CD4-positive, alpha-beta memory T cell (primary cell): Measurements from ENCODE around the gene ZNF688. TPM values are rescaled to one million over a fixed set of nuclear protein-coding genes. Genes with fewer than 3 reads are reported as not detected.
"Not testable (repeated sequence)": the region's sequence is repeated elsewhere in the genome, so short reads cannot be mapped to it uniquely, and the experiment has no call there.

Experiments used
- CTCF ChIA-PET: fragments of 350-600 bp; sonication (Branson Sonifier 250); formaldehyde crosslinking; loops from one replicate; lab custom pipeline; 2021; ENCODE audit warnings: inconsistent platforms; ENCODE audit not compliant: partially characterized antibody; lab: Charles Lee
- POLR2A ChIA-PET: fragments of 350-600 bp; sonication (Branson Sonifier 250); formaldehyde crosslinking; loops from one replicate; lab custom pipeline; 2021; ENCODE audit not compliant: partially characterized antibody; lab: Charles Lee
- DNase-seq, 5 donors: peaks; one replicate each; pipeline versions ENCODE4 v3.0.0 to v3.0.0-alpha.2; 2020 to 2022; ENCODE audit warnings: mixed read lengths in 1 of 5
- H3K27ac ChIP-seq: one replicate; pipeline ENCODE4 v1.7.0; 2013; ENCODE audit warnings: low read depth, low read length
- H3K27me3 ChIP-seq: 2 replicates; pipeline ENCODE4 v1.7.0; 2013; ENCODE audit warnings: mild to moderate bottlenecking, low read length, moderate library complexity; ENCODE audit not compliant: insufficient read depth
- H3K36me3 ChIP-seq: 2 replicates; pipeline ENCODE4 v1.7.0; 2013; ENCODE audit warnings: mild to moderate bottlenecking, low read length, moderate library complexity; ENCODE audit not compliant: insufficient read depth
- H3K4me1 ChIP-seq: 2 replicates; pipeline ENCODE4 v1.7.0; 2013; ENCODE audit warnings: mild to moderate bottlenecking, low read length, moderate library complexity; ENCODE audit not compliant: insufficient read depth
- H3K4me3 ChIP-seq, 2 donors: one replicate each; pipeline ENCODE4 v1.7.0; 2013; ENCODE audit warnings: low read length in 2 of 2, mild to moderate bottlenecking in 1 of 2
- H3K9me3 ChIP-seq, 2 donors: one replicate each; pipeline ENCODE4 v1.7.0; 2013; ENCODE audit warnings: low read length in 2 of 2, control low read depth in 1 of 2; ENCODE audit not compliant: control insufficient read depth in 1 of 2
- H3K27ac Mint-ChIP-seq, 7 donors: one replicate each; pipeline ENCODE4 v1.8.0; 2020 to 2021; ENCODE audit warnings: mixed read lengths in 7 of 7, mild to moderate bottlenecking in 6 of 7, inconsistent platforms in 3 of 7, moderate library complexity in 3 of 7
- H3K27me3 Mint-ChIP-seq, 2 donors: one replicate each; pipeline ENCODE4 v1.8.0; 2020 to 2021; ENCODE audit warnings: mixed read lengths in 2 of 2
- H3K36me3 Mint-ChIP-seq, 2 donors: one replicate each; pipeline ENCODE4 v1.8.0; 2020 to 2021; ENCODE audit warnings: mixed read lengths in 2 of 2, inconsistent platforms in 1 of 2, mild to moderate bottlenecking in 1 of 2
- H3K4me1 Mint-ChIP-seq, 4 donors: one replicate each; pipeline ENCODE4 v1.8.0; 2020 to 2021; ENCODE audit warnings: mixed read lengths in 4 of 4, mild to moderate bottlenecking in 1 of 4
- H3K4me3 Mint-ChIP-seq, 8 donors: one replicate each; pipeline ENCODE4 v1.8.0; 2020 to 2021; ENCODE audit warnings: mixed read lengths in 8 of 8, mild to moderate bottlenecking in 7 of 8, moderate library complexity in 6 of 8, inconsistent platforms in 3 of 8
- H3K9me3 Mint-ChIP-seq, 8 donors: one replicate each; pipeline ENCODE4 v1.8.0; 2020 to 2021; ENCODE audit warnings: mixed read lengths in 8 of 8, mild to moderate bottlenecking in 5 of 8, inconsistent platforms in 3 of 8, moderate library complexity in 1 of 8
- intact Hi-C: fragments of 100-400 bp; cut with micrococcal nuclease; formaldehyde crosslinking; loops from one replicate; pipeline ENCODE4 v1.15.1; 2023
- polyA plus RNA-seq, 2 donors: library from polyadenylated mRNA; unstranded; fragments of 300-500 nt; fragmentation: Illumina TruSeq; gene quantifications; one replicate each; pipeline ENCODE4 v1.2.3, GENCODE V29; 2021
- total RNA-seq, 2 experiments: library from RNA; stranded (reverse); gene quantifications; one replicate each; pipeline ENCODE4 v1.2.3, GENCODE V29; 2021

ZNF688 gene
- total and polyA plus RNA-seq, 4 experiments from 2014 or later, result 21.4 to 33.8 (median 27.2) TPM

DNA sequence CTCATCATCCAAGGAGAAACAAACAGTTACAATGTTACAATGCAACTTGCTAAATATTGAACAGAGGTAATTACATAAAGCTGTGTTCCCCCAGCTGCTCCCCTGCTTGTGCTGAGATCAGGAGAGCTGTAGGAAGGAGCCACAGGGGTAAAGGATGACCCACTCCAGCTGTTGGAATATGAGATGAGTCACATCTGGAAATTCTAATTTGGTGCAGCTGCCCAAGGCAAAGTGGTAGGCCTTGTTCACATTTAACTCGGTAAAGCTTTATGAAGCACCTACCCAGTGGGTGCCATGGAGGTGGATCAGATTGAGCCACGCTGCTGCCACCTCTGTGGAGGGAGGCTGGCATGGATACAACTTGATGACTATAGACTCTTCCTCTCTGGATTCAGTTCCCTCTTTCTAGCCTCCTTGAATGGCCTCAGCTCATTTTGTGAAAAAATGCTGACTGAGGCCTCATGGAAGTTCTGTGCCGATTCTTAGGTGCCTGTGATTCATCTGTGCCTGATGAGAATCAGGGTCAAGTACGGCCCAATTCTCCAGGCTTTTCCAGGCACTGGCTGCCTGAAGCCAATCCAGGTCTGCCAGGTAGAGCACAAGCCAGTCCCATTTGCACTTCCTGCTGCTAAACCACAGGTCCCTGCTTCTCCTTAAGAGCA is 31.2 kb upstream of the ZNF688 start:
- H3K27ac Mint-ChIP-seq, result peak overlapping the region in 3 of 7 donors; percentile 23 to 52 (median 42)
- H3K9me3 Mint-ChIP-seq, result no peaks in the 10 kb centered on the region
- Histone ChIP-seq H3K4me1 (peaks cover 3% of the 10 kb centered on the region), H3K36me3 (peaks cover 30% of the 10 kb centered on the region), H3K4me3 (no peak overlapping the region), H3K27me3 (no peaks in the 10 kb centered on the region), H3K9me3 (no peaks in the 10 kb centered on the region), H3K27ac (no peak overlapping the region)
- CTCF ChIA-PET, result interaction anchor here (1.1 to 5.3 kb wide), 6 partner anchors 9 to 68 kb away, joined by 3 to 22 read pairs (median 6); partner anchors contain the start of gene ZNF747
- POLR2A ChIA-PET, result interaction anchor here (1.4 to 2.1 kb wide), 2 partner anchors 44 to 67 kb away, joined by 3 to 5 read pairs; partner anchors contain the start of gene ZNF764
- H3K4me1 Mint-ChIP-seq, result peaks cover 2 to 9% (median 5%) of the 10 kb centered on the region in 4 donors
- no peak for DNase-seq
- H3K27me3 Mint-ChIP-seq, result no peaks in the 10 kb centered on the region
- intact Hi-C loops, result no loop called here
- H3K4me3 Mint-ChIP-seq, result no peak overlapping the region
- peaks cover 28 to 46% of the 10 kb centered on the region in 2 donors for H3K36me3 Mint-ChIP-seq

DNA sequence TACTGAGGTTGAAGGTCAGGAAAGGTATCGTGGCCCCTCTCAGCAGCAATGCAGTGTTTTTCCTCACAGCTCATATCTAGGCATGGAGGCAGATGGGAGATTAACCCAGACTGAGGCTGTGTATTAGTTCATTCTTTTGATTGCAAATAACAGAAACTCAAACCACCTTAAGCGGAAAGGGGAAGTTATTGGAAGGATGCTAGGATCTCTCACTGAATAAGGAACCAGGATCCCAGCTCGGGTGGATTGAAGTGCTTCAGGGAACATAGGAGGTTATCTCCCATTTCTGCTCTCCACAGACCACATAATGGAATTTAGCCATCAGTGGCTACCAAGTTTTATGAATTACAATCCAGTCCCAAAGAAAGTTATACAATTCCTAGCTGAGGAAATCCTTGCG is 30.5 kb upstream of the ZNF688 start:
- Mint-ChIP-seq H3K27me3 (no peaks in the 10 kb centered on the region), H3K9me3 (no peaks in the 10 kb centered on the region), H3K27ac (peak overlapping the region in 3 of 7 donors; percentile 0 to 72 (median 14)), H3K4me1 (peaks cover 0 to 5% (median 3%) of the 10 kb centered on the region in 4 donors), H3K4me3 (no peak overlapping the region), H3K36me3 (peaks cover 23 to 41% of the 10 kb centered on the region in 2 donors)
- Histone ChIP-seq H3K36me3 (peaks cover 30% of the 10 kb centered on the region), H3K4me3 (no peak overlapping the region), H3K27me3 (no peaks in the 10 kb centered on the region), H3K27ac (no peak overlapping the region), H3K4me1 (no peaks in the 10 kb centered on the region), H3K9me3 (no peaks in the 10 kb centered on the region)
- CTCF ChIA-PET, result interaction anchor here (1.5 to 5.3 kb wide), 5 partner anchors 14 to 36 kb away, joined by 3 to 22 read pairs (median 7); partner anchors contain the start of gene ZNF785
- intact Hi-C loops, result no loop called here
- DNase-seq, result no peak
- POLR2A ChIA-PET, result interaction anchor here (1.4 to 2.1 kb wide), 2 partner anchors 44 to 67 kb away, joined by 3 to 5 read pairs; partner anchors contain the start of gene ZNF764

DNA sequence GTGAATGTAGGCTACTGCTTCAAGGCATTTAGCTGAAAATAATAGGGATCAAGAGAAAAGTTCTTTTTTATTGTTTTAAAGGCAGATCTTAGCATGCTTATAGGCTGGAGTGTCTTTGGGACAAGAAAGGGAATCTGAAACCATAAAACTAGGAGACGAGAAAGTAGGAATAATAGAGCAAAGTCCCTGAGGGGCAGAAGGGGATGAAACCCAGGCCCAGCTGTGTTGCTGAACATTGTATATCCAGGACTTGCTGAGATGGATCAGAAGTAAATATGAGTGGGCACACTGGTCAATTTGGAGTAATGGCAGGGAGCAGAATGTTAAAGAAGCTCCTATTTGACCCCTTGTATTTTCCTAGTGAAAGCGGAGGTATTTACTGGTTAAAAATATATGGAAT is 29.4 kb upstream of the ZNF688 start:
- Mint-ChIP-seq H3K27ac (no peak overlapping the region), H3K4me3 (no peak overlapping the region), H3K36me3 (peaks cover 19 to 35% of the 10 kb centered on the region in 2 donors), H3K27me3 (no peaks in the 10 kb centered on the region), H3K4me1 (peaks cover 0 to 5% (median 3%) of the 10 kb centered on the region in 4 donors), H3K9me3 (no peaks in the 10 kb centered on the region)
- no peaks in the 10 kb centered on the region for H3K4me1 ChIP-seq
- ChIA-PET CTCF (interaction anchor here (1.0 to 5.3 kb wide), 9 partner anchors 8 to 171 kb away, joined by 3 to 34 read pairs (median 5); partner anchors contain the start of genes DCTPP1, ZNF689, ZNF747 and ZNF785), POLR2A (interaction anchor here (1.1 to 1.5 kb wide), 2 partner anchors 9 to 43 kb away, joined by 3 to 4 read pairs; partner anchors contain the start of genes ZNF689 and ZNF764)
- no peaks in the 10 kb centered on the region for H3K9me3 ChIP-seq
- H3K27ac ChIP-seq, result no peak overlapping the region
- intact Hi-C loops, result no loop called here
- no peak overlapping the region for H3K4me3 ChIP-seq
- H3K36me3 ChIP-seq, result peaks cover 25% of the 10 kb centered on the region
- H3K27me3 ChIP-seq, result no peaks in the 10 kb centered on the region
- no peak for DNase-seq

DNA sequence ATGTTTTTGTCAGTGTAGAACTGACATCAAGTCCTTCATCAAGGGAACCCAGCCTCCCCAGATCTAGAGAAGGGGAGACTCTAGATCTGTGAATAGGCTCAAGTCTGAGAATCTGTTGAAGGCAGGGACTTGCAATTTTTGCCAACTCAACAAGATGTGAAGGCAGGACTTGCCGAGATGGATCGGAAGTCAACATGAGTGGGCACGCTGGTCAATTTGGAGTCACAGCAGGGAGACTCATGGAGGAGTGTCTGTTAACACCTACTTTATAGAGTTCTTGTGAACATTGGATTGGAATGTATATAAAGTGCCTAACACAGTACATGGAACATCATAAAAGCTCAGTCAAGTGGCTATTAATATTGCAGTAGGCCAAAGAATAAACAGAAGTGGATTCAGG is 28.7 kb upstream of the ZNF688 start:
- ChIA-PET CTCF (interaction anchor here (0.9 to 5.3 kb wide), 10 partner anchors 9 to 170 kb away, joined by 3 to 34 read pairs (median 4); partner anchors contain the start of genes DCTPP1, ZNF689, ZNF747 and ZNF785), POLR2A (interaction anchor here (1.1 to 3.1 kb wide), 4 partner anchors 10 to 65 kb away, joined by 3 to 17 read pairs (median 4); partner anchors contain the start of genes ZNF689, ZNF747 and ZNF764)
- Mint-ChIP-seq H3K27ac (no peak overlapping the region), H3K27me3 (no peaks in the 10 kb centered on the region), H3K36me3 (peaks cover 16 to 32% of the 10 kb centered on the region in 2 donors), H3K4me3 (no peak overlapping the region), H3K9me3 (no peaks in the 10 kb centered on the region), H3K4me1 (peaks cover 0 to 5% (median 3%) of the 10 kb centered on the region in 4 donors)
- intact Hi-C loops, result no loop called here
- no peaks in the 10 kb centered on the region for H3K4me1 ChIP-seq
- H3K4me3 ChIP-seq, result no peak overlapping the region
- H3K36me3 ChIP-seq, result peaks cover 22% of the 10 kb centered on the region
- no peaks in the 10 kb centered on the region for H3K27me3 ChIP-seq
- DNase-seq, result no peak
- no peaks in the 10 kb centered on the region for H3K9me3 ChIP-seq
- H3K27ac ChIP-seq, result no peak overlapping the region

DNA sequence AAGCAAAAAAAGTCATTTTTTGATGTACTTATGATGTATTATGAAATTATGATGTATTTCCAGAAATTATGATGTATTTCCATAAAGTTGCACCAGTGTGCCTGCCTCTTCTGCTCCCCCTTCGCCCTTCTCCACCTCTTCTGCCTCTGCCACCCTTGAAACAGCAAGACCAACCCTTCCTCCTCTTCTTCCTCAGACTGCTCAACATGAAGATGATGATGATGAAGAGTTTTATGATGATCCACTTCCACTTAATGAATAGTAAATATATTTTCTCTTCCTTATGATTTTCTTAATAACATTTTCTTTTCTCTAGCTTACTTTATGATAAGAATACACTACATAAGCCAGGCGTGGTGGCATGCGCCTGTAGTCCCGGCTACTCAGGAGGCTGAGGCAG is 21.4 kb upstream of the ZNF688 start:
- no peaks in the 10 kb centered on the region for H3K27me3 ChIP-seq
- H3K4me3 ChIP-seq, result no peak overlapping the region
- H3K4me3 Mint-ChIP-seq, result no peak overlapping the region
- H3K27me3 Mint-ChIP-seq, result no peaks in the 10 kb centered on the region
- H3K9me3 ChIP-seq, result no peaks in the 10 kb centered on the region
- H3K27ac ChIP-seq, result no peak overlapping the region
- no peaks in the 10 kb centered on the region for H3K36me3 ChIP-seq
- H3K36me3 Mint-ChIP-seq, result no peaks in the 10 kb centered on the region
- ChIA-PET POLR2A (interaction anchor here (1.0 kb wide), 1 partner anchor 16 kb away, joined by 4 read pairs; no protein-coding TSS in a partner anchor), CTCF (interaction anchor here (0.7 to 1.0 kb wide), 4 partner anchors 35 to 163 kb away, joined by 3 to 4 read pairs (median 3); partner anchors contain the start of gene DCTPP1)
- H3K27ac Mint-ChIP-seq, result peak overlapping the region in 1 of 7 donors; percentile 78
- no peak for DNase-seq
- no peaks in the 10 kb centered on the region for H3K4me1 ChIP-seq
- intact Hi-C loops, result no loop called here
- no peaks in the 10 kb centered on the region for H3K9me3 Mint-ChIP-seq
- peaks cover 0 to 2% (median 0%) of the 10 kb centered on the region in 4 donors for H3K4me1 Mint-ChIP-seq

DNA sequence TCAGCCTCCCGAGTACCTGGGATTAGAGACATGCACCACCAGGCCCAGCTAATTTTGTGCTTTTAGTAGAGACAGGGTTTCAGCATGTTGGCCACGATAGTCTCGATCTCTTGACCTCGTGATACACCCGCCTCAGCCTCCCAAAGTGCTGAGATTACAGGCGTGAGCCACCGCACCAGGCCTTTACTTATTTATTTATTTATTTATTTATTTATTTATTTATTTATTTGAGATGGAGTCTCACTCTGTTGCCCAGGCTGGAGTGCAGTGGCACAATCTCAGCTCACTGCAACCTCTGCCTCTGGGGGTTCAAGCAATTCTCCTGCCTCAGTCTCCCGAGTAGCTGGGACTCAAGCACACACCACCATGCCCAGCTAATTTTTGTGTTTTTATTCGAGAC is 19.4 kb upstream of the ZNF688 start:
- DNase-seq, H3K27ac ChIP-seq, H3K9me3 Mint-ChIP-seq, intact Hi-C loops, H3K36me3 ChIP-seq, H3K36me3 Mint-ChIP-seq, H3K27me3 ChIP-seq, H3K9me3 ChIP-seq, POLR2A ChIA-PET, H3K4me3 ChIP-seq, H3K27me3 Mint-ChIP-seq, H3K4me3 Mint-ChIP-seq, H3K27ac Mint-ChIP-seq: not testable (repeated sequence)
- peaks cover 10% of the 10 kb centered on the region for H3K4me1 ChIP-seq
- CTCF ChIA-PET, result interaction anchor here (0.7 to 1.6 kb wide), 2 partner anchors 13 to 161 kb away, joined by 3 to 4 read pairs; partner anchors contain the start of gene DCTPP1
- H3K4me1 Mint-ChIP-seq, result peaks cover 0 to 18% (median 9%) of the 10 kb centered on the region in 4 donors

DNA sequence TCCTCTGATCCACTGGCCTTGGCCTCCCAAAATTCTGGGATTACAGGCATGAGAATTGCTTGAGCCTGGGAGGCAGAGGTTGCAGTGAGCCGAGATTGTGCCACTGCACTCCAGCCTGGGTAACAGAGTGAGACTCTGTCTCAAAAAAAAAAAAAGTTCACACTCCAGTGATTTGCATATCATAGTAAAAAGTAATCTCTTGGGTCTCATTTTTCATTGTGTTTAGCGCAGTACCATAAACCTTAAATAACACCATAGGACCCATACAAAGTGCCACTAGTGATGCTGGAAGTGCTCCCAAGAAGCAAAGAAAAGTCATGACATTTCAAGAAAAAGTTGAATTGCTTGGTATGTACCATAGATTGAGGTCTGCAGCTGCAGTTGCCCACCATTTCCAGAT is 18.1 kb upstream of the ZNF688 start:
- H3K27me3 ChIP-seq, H3K36me3 ChIP-seq, H3K9me3 Mint-ChIP-seq, H3K36me3 Mint-ChIP-seq, H3K27ac Mint-ChIP-seq, H3K27ac ChIP-seq, CTCF ChIA-PET, H3K27me3 Mint-ChIP-seq, POLR2A ChIA-PET, H3K9me3 ChIP-seq, intact Hi-C loops, DNase-seq, H3K4me3 ChIP-seq, H3K4me3 Mint-ChIP-seq: not testable (repeated sequence)
- peaks cover 7 to 28% (median 19%) of the 10 kb centered on the region in 4 donors for H3K4me1 Mint-ChIP-seq
- H3K4me1 ChIP-seq, result peaks cover 19% of the 10 kb centered on the region
